Gastrocnemius medialis (tissue), 4 donors: Measurements from ENCODE around the gene TOR4A.

ENCODE experiments used
- POLR2A ChIP-seq, 2 donors: fragments of 450-650 bp; IDR thresholded peaks; one replicate each; pipeline ENCODE4 v1.6.1; 2017; ENCODE audit warnings: antibody characterized with exemption in 2 of 2, mild to moderate bottlenecking in 2 of 2, moderate library complexity in 2 of 2
- TF ChIP-seq, protein P1 (sequence below), 5 experiments: fragments of 450-650 bp in 3 of 5; fragments of 200-600 bp in 2 of 5; sonication (generic) in 2 of 5; IDR thresholded peaks in 4 of 5; conservative IDR thresholded peaks in 1 of 5; 1 replicate in 4 of 5; 2 replicates in 1 of 5; pipeline ENCODE4 v1.5.1; 2016 to 2019; ENCODE audit warnings: antibody characterized with exemption in 5 of 5, mild to moderate bottlenecking in 3 of 5, moderate library complexity in 3 of 5

GRCh38 chr9:137263506-137263905 is 14.0 kb upstream of the TOR4A start:
- TF ChIP-seq, protein P1, sequence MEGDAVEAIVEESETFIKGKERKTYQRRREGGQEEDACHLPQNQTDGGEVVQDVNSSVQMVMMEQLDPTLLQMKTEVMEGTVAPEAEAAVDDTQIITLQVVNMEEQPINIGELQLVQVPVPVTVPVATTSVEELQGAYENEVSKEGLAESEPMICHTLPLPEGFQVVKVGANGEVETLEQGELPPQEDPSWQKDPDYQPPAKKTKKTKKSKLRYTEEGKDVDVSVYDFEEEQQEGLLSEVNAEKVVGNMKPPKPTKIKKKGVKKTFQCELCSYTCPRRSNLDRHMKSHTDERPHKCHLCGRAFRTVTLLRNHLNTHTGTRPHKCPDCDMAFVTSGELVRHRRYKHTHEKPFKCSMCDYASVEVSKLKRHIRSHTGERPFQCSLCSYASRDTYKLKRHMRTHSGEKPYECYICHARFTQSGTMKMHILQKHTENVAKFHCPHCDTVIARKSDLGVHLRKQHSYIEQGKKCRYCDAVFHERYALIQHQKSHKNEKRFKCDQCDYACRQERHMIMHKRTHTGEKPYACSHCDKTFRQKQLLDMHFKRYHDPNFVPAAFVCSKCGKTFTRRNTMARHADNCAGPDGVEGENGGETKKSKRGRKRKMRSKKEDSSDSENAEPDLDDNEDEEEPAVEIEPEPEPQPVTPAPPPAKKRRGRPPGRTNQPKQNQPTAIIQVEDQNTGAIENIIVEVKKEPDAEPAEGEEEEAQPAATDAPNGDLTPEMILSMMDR (IDR thresholded peaks at IDR 0.05 in 4 of 5, conservative IDR thresholded peaks at IDR 0.05 in 1 of 5): no peak
- TF ChIP-seq POLR2A (IDR thresholded peaks at IDR 0.05): no peak
